HG03469 (cell line): ENCODE data around the gene MGAT5.
A peak's percentile ranks its signal among the peaks of the same experiment; 100 is the strongest.

Source experiments
- ATAC-seq: cut with Tn5 transposase; IDR thresholded peaks from one replicate; pipeline ENCODE4 v1.9.1; 2021; ENCODE audit warnings: mild to moderate bottlenecking, moderate library complexity, moderate number of reproducible peaks; ENCODE audit not compliant: unreplicated experiment

MGAT5 gene

GRCh38 chr2:134230885-134231284 lies 23.0 kb upstream of the MGAT5 start:
- ATAC-seq, result no peak

DNA sequence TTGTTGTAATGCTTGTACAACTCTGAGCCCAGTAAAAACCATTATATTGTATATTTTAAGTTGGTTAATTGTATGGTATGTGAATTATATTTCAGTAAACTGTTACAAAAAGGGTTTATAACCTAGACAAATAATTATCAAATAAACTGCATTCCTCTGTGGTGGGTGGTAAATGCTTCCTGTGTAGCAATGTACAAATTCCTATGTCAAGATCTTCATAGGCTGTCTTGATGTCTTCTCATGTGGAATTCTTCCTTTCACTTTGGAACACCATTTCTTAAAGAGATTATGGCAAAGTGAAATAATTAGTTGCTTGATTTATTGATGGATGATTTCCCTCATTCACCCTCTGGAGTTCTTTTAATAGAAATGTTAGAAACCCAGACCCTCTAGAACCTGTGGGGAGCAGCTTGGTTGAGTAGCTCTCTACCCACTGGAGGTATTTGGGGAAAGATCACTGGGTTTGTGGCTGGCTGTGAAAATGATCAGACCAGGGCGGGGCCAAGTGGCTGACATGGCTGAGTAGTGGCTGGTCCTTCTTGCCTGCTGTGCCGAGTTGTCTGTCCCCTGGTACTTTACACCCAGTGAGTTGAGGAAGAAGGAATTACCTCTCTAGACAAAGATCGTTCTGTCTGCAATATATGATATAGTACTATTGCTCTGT lies 22.4 kb upstream of the MGAT5 start:
- ATAC-seq, result no peak

DNA sequence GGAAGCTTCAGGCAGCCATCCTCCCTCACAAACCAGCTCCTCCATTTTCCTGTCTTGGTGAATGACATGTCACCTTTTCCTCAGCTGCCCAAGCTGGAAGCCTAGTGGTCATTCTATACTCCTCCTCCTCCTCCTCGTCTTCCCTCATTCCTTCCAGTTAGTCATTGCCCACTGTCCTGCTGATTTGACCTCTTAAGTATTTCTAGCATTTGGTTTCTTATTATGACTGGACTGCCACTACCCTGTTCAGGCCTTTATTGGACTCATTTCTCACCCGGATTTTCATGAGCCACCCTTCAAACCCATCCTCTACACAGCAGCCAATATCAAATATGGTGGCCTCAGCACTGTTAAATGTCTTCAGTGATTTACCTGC lies 21.9 kb upstream of the MGAT5 start:
- ATAC-seq, result no peak

- ATAC-seq, result no peak
Observed at GRCh38 chr2:134232461-134232860, 21.4 kb upstream of the MGAT5 start.

GRCh38 chr2:134232868-134233727 lies 20.8 kb upstream of the MGAT5 start:
- ATAC-seq, result peak; percentile 21

GRCh38 chr2:134233728-134234136 lies 20.1 kb upstream of the MGAT5 start:
- peak; percentile 74 for ATAC-seq

DNA sequence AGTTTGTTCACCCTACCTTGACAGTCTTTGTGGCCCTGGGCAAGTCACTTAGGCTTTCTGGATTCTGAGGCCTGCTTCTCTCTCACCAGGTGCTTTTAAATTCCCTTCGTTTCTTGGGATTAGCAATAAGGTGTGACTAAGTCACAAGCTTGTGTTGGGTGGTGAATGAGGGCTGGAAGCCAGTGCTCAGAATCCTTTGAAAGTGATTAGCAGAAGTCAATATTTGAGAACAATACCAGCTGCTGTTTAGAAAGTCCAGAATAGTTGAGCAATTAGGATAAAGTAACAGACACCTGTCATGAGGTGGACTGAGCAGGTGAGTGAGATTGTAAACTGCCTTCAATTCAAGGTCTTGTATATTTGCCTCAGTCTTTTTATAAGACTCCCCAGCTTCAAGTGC lies 19.3 kb upstream of the MGAT5 start:
- ATAC-seq, result no peak

GRCh38 chr2:134235510-134236144 lies 18.2 kb upstream of the MGAT5 start:
- no peak for ATAC-seq

DNA sequence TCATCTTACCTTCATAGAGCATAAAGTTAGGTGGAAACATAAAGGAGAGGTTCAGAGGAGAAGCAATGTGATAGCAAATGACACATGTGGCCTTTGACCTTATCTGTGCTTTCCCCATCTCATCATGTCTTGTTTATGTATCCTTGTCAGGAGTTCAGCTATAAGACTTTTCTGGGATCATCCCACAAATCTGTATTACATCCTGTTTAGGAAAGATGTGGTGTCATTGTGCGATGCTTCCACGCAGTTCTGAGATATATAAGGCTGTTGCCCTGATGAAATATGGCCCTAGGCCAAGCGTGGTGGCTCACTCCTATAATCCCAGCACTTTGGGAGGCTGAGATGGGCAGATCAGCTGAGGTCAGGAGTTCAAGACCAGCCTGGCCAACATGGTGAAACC lies 15.5 kb upstream of the MGAT5 start:
- ATAC-seq, result no peak

DNA sequence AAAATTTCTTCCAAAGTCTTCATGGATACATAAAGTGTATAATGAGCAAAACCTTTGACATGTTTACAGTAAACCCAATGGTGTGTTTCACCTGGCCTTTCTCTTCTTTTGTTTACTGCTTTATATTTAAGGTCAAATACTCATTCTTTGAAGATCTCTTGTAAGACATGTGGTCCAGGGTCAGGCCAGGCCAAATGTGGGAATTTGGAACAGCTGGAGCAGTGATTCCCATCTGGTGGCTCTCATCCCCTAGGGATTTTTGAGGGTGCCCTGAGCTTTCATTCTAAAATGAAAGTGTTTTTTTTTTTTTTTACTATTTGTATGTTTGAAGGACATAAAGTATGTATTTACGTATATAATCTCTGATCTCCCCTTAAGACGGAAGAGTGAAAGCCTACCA lies 13.8 kb upstream of the MGAT5 start:
- no peak for ATAC-seq

DNA sequence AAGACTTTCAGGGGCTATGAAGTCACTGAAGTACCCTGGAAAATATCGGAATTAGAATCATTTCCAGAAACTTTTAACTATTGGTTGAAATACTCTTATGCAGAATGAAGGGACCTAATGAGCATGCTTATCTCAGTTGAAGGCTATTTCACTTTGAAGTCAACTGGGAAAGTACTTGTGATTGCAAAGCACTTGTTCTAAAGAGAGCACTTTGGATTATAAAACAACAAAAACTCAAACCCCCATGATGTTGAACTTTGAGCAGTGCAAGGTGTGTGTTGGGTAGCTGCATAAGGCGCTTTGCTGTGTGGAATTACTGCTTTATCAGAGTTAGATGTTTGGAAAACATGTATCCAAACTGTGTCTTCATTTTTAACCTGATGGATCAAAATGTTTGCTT lies 12.0 kb upstream of the MGAT5 start:
- no peak for ATAC-seq

DNA sequence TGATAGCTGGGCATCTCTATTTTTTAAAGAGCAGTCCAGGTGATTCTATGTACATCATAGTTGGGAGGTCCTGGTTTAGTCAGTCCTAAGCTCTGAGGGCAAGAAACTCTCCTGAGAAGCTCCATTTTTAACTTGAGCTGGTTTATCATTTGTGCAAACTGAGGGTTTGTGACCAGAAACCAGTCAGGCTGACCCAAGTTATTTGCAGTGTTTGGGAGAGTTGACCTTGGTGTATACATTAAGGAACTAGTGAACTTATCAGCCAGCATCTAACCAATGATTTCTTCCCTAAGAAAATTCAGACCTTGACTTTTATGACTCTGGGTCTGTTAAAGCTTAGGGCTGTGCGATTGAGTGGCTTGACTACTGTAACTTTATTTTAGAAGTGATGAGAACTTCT lies 10.6 kb upstream of the MGAT5 start:
- no peak for ATAC-seq

DNA sequence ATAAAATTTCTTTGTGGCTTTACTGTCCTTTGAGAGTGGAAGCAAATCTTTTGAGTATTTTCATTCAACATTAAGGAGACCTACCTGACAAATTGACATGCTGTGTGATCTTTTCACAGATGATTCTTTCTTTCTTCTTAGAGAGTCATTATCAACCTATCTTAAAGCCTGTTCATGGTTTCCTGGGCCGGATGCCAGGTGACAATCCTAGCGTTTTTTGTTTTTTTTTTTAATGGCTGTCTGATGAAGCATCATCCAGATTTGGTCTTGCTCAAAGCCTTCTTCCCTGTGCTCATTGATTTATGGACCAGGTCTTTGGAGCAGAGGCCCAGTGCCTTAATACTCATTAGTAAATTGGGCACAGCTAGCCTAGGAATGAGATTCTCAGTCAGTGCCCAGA lies 9.8 kb upstream of the MGAT5 start:
- ATAC-seq, result no peak

GRCh38 chr2:134244587-134244986 lies 9.3 kb upstream of the MGAT5 start:
- no peak for ATAC-seq

DNA sequence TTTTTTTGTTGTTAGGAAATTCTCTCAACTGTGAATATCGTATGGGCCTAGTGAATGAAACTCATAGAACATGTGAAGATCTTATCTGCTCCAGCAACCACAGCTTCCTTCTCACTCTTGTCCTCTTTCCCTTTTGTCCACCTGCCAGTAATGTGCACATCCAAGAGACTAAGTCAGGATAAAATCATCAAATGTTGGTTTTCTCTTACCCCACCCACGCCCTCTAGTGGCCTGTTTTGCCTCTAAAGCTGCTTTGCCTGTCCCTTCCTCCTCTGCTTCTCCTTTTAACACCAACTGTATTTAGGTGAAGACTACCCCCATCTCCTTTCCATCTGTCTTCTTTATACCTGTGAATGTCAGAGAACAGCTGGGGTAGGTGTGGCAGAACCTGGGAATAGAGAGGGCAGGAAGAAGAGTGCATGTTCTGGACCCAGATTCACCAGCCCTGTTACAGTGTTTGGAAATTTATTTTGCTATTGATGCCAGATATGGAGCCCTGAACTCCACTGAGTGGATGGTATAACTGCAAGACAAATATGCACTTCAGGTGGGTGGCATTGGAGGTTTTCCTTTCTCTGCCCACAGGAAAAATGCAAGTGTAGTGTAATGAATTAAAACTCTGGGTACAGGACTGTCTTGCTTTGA lies 8.4 kb upstream of the MGAT5 start:
- no peak for ATAC-seq

- no peak for ATAC-seq
Observed at GRCh38 chr2:134246154-134246874, 7.6 kb upstream of the MGAT5 start.

DNA sequence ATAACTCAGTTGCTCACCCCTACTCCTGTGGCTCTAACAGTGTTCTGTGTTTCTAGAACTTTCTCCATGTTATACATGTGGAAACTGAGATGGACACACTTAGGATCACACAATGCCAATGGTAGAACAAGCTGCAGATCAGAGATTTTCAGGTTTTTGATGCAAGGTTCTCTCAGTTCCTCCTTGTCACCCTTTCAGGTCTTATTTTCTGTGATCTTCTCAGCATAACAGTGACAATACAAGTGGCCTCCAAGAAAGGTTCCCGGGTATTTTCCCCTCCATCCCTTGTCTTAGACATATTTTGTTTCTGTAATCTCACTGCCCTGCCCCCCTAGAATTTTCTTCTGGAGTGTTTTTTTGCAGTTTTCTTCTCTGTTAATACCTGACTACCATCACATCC lies 6.2 kb upstream of the MGAT5 start:
- ATAC-seq, result peak; percentile 34

DNA sequence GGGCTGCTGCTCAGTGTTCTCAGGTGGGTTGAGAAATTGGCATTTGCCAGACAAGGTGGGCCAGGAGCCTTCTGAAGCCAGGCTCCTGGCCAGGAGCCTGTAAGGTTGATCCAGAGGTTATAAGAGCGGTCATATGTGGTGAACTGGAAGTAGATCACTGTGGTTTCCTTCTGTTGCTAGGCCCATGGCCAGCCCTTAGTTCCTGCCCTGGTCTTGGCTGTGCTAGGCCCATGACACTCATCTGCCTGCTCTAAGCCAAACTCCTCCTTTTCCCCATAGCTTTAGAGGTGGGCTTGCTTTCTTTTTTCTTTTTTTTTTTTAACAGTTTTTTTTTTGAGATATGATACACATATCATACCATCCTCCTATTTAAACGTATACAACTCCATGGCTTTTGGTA lies 5.0 kb upstream of the MGAT5 start:
- ATAC-seq, result no peak

- no peak for ATAC-seq
Observed at GRCh38 chr2:134249755-134250154, 4.1 kb upstream of the MGAT5 start.

DNA sequence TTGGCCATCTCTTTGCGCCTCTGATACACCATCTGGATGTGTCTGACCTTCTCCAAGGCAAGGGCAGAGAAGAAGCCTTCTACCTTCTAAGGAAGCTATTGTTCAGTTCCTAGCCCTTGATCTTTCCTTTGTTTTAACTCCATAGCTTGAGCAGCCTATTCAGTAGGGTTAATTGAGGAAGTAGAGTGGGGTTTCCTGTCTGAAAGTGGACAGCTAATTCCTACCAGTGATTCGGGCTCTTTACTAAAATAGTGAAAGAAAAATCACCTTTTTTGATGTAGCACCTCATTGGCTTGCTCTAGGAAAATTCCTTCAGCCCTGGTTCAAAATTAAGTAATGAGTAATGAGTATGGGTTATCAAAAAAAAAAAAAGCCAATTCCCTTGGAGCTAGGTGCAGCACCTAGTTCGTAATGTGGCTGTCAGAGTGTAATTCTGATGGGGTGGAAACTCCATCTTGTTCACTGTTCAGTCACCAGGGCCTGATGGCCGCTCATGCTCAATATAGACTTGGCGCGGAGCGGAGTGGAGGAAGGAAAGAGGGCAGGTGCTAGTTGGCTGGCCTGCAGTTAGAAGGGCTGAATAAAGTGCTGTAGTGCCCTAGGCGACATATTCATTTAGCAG lies 2.9 kb upstream of the MGAT5 start:
- no peak for ATAC-seq
